HG02870 (cell line): ENCODE results near the gene PRSS3.
"Not testable (repeated sequence)": the region's sequence is repeated elsewhere in the genome, so short reads cannot be mapped to it uniquely, and the experiment has no call there.

Experiments
- ATAC-seq: cut with Tn5 transposase; IDR thresholded peaks from one replicate; pipeline ENCODE4 v1.9.1; 2021; ENCODE audit warnings: mild to moderate bottlenecking, moderate library complexity; ENCODE audit not compliant: unreplicated experiment

The PRSS3 gene

GRCh38 chr9:33785914-33786313 lies 9.4 kb upstream of the PRSS3 start:
- no peak for ATAC-seq

GRCh38 chr9:33786681-33787080 lies 8.7 kb upstream of the PRSS3 start:
- no peak for ATAC-seq

- ATAC-seq = no peak
Measured at GRCh38 chr9:33787839-33788238, 7.5 kb upstream of the PRSS3 start.

GRCh38 chr9:33789429-33789828 lies 5.9 kb upstream of the PRSS3 start:
- not testable (repeated sequence) for ATAC-seq

GRCh38 chr9:33791117-33791516 lies 4.2 kb upstream of the PRSS3 start:
- no peak for ATAC-seq

- ATAC-seq = not testable (repeated sequence)
Measured at GRCh38 chr9:33793496-33793895, 1.9 kb upstream of the PRSS3 start.

- no peak for ATAC-seq
Measured at GRCh38 chr9:33794560-33794959, 801 bp upstream of the PRSS3 start.

GRCh38 chr9:33795819-33796218 lies 458 bp downstream of the PRSS3 start:
- ATAC-seq = no peak

GRCh38 chr9:33796679-33797078 lies 1.3 kb downstream of the PRSS3 start:
- not testable (repeated sequence) for ATAC-seq

- no peak for ATAC-seq
Measured at GRCh38 chr9:33797837-33798236, 2.5 kb downstream of the PRSS3 start.

- no peak for ATAC-seq
Measured at GRCh38 chr9:33798545-33798944, 3.2 kb downstream of the PRSS3 start.

- ATAC-seq = no peak
Measured at GRCh38 chr9:33799928-33800704, 4.8 kb downstream of the PRSS3 start.

- no peak for ATAC-seq
Measured at GRCh38 chr9:33800886-33801285, 5.5 kb downstream of the PRSS3 start.

- not testable (repeated sequence) for ATAC-seq
Measured at GRCh38 chr9:33801943-33802500, 6.7 kb downstream of the PRSS3 start.

GRCh38 chr9:33804196-33804595 lies 8.8 kb downstream of the PRSS3 start:
- not testable (repeated sequence) for ATAC-seq

GRCh38 chr9:33807156-33807555 lies 11.8 kb downstream of the PRSS3 start:
- not testable (repeated sequence) for ATAC-seq

GRCh38 chr9:33808979-33809322 lies 13.6 kb downstream of the PRSS3 start:
- ATAC-seq = not testable (repeated sequence)

GRCh38 chr9:33809506-33809905 lies 14.1 kb downstream of the PRSS3 start:
- ATAC-seq = no peak

- ATAC-seq = no peak
Measured at GRCh38 chr9:33813712-33814641, 18.6 kb downstream of the PRSS3 start.

GRCh38 chr9:33815781-33816180 lies 20.4 kb downstream of the PRSS3 start:
- no peak for ATAC-seq
